GM12878 (cell line): ENCODE data around the gene TSEN54.

Experiments used
- EP300 ChIP-seq, 2 experiments: fragments of 150-350 bp in 1 of 2; IDR thresholded peaks; 2 replicates each; pipeline ENCODE4 v1.6.1; 2011 to 2012; ENCODE audit warnings: low read depth in 2 of 2, low read length in 2 of 2, borderline replicate concordance in 1 of 2, improper control_type of control experiment in 1 of 2, inconsistent platforms in 1 of 2; ENCODE audit not compliant: control insufficient read depth in 1 of 2
- KDM1A ChIP-seq: fragments of 200-600 bp; sonication (generic); IDR thresholded peaks from 2 replicates; pipeline ENCODE4 v1.6.1; 2016; ENCODE audit warnings: borderline replicate concordance
- NFXL1 ChIP-seq: fragments of 450-650 bp; IDR thresholded peaks from 2 replicates; pipeline ENCODE4 v1.6.1; 2017; ENCODE audit warnings: antibody characterized with exemption, mild to moderate bottlenecking, borderline replicate concordance
- POLR2AphosphoS5 ChIP-seq: IDR thresholded peaks from 2 replicates; pipeline ENCODE4 v1.6.1; 2011; ENCODE audit warnings: mild to moderate bottlenecking, low read length, inconsistent platforms
- RAD51 ChIP-seq: fragments of 450-650 bp; IDR thresholded peaks from 2 replicates; pipeline ENCODE4 v1.6.1; 2016; ENCODE audit warnings: moderate library complexity, mild to moderate bottlenecking, inconsistent platforms
- RB1 ChIP-seq: fragments of 450-650 bp; formaldehyde crosslinking; IDR thresholded peaks from 2 replicates; pipeline ENCODE4 v1.6.1; 2017; ENCODE audit warnings: mild to moderate bottlenecking, borderline replicate concordance
- SIN3A ChIP-seq: IDR thresholded peaks from 2 replicates; pipeline ENCODE4 v1.6.1; 2012; ENCODE audit warnings: low read depth, low read length, improper control_type of control experiment
- TARDBP ChIP-seq: IDR thresholded peaks from 2 replicates; pipeline ENCODE4 v1.6.1; 2016; ENCODE audit warnings: borderline replicate concordance
- TCF12 ChIP-seq: IDR thresholded peaks from 2 replicates; pipeline ENCODE4 v1.6.1; 2011; ENCODE audit warnings: low read depth, mild to moderate bottlenecking, low read length
- ZNF274 ChIP-seq: IDR thresholded peaks from one replicate; pipeline ENCODE4 v1.8.0; 2011; ENCODE audit not compliant: insufficient read length, insufficient read depth
- TF ChIP-seq, protein P1 (sequence below): IDR thresholded peaks from 2 replicates; pipeline ENCODE4 v1.6.1; 2012; ENCODE audit warnings: low read depth, low read length, improper control_type of control experiment
- TF ChIP-seq, protein P2 (sequence below), 3 experiments: IDR thresholded peaks in 2 of 3; conservative IDR thresholded peaks in 1 of 3; 2 replicates each; pipeline ENCODE4 v1.5.1; 2011; ENCODE audit warnings: low read depth in 3 of 3, low read length in 3 of 3, mild to moderate bottlenecking in 3 of 3, control low read depth in 2 of 3, moderate library complexity in 2 of 3, inconsistent platforms in 1 of 3, mixed read lengths in 1 of 3; ENCODE audit not compliant: control insufficient read depth in 2 of 3, insufficient read depth in 1 of 3; ENCODE audit errors: extremely low read depth in 1 of 3

DNA sequence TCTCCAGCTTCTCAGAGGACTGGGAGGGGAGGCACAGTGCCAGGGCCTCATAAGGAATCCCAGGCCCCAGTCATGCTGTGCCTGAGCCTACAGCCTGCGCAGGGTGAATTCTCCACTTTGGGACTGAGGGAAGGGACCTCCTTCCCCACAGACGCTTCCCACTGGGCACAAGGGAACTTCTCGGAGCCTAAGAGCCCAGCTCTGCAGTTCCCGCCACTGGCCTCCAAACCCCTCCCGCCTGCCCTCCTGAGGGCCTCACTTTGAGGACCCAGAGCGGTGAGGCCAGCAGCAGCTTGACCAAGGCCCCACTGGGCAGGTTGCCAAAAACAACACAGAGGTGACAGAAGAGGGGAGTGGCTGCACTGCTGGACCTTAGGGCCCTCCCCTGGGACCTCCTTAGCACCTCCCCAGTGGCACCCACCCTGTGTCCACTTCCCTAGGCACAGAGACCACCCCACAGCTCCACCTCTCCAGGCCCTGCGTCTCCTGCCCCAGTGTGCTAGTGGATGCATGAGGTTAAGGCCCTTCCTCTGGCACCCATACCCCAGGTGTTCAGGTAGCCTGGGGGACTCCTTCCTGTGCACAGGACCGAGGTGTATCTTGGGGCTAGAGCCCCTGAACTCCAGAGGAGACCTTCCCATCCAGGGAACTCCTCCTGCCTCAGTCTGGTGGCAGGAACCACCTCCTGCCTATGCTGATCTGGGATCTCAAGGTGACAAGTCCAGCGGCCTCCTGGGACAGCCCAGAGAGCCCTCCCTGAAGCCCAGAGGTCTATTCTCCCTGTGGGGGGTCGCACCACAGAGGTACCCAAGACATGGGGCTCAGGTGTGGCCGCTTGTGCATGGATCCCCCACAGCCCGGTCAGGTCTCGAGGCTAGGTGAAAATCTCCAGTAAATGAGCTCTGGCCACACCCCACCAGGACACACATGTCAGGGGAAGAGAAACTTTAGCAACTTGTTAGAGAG lies 4.4 kb upstream of the TSEN54 start:
- TF ChIP-seq, protein P1, sequence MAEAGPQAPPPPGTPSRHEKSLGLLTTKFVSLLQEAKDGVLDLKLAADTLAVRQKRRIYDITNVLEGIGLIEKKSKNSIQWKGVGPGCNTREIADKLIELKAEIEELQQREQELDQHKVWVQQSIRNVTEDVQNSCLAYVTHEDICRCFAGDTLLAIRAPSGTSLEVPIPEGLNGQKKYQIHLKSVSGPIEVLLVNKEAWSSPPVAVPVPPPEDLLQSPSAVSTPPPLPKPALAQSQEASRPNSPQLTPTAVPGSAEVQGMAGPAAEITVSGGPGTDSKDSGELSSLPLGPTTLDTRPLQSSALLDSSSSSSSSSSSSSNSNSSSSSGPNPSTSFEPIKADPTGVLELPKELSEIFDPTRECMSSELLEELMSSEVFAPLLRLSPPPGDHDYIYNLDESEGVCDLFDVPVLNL, result no peak
- TF ChIP-seq KDM1A (no peak), RAD51 (no peak), POLR2AphosphoS5 (no peak), NFXL1 (no peak), ZNF274 (no peak), RB1 (no peak), TARDBP (no peak), SIN3A (no peak), TCF12 (no peak), EP300 (IDR thresholded peaks at IDR 0.05; ENCODE audit: borderline replicate concordance in 1 of 2, control insufficient read depth in 1 of 2, low read depth in 2 of 2, low read length in 2 of 2) (no peak)
- TF ChIP-seq, protein P2, sequence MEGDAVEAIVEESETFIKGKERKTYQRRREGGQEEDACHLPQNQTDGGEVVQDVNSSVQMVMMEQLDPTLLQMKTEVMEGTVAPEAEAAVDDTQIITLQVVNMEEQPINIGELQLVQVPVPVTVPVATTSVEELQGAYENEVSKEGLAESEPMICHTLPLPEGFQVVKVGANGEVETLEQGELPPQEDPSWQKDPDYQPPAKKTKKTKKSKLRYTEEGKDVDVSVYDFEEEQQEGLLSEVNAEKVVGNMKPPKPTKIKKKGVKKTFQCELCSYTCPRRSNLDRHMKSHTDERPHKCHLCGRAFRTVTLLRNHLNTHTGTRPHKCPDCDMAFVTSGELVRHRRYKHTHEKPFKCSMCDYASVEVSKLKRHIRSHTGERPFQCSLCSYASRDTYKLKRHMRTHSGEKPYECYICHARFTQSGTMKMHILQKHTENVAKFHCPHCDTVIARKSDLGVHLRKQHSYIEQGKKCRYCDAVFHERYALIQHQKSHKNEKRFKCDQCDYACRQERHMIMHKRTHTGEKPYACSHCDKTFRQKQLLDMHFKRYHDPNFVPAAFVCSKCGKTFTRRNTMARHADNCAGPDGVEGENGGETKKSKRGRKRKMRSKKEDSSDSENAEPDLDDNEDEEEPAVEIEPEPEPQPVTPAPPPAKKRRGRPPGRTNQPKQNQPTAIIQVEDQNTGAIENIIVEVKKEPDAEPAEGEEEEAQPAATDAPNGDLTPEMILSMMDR (IDR thresholded peaks at IDR 0.05 in 2 of 3, conservative IDR thresholded peaks at IDR 0.05 in 1 of 3; ENCODE audit: control insufficient read depth in 2 of 3, extremely low read depth in 1 of 3, insufficient read depth in 1 of 3, low read depth in 3 of 3, low read length in 3 of 3), result no peak
